HG03460 (cell line): ENCODE results near the gene TEAD4.

ENCODE experiments used
- ATAC-seq: cut with Tn5 transposase; IDR thresholded peaks from one replicate; pipeline ENCODE4 v1.9.1; 2021; ENCODE audit not compliant: unreplicated experiment

Gene TEAD4

DNA sequence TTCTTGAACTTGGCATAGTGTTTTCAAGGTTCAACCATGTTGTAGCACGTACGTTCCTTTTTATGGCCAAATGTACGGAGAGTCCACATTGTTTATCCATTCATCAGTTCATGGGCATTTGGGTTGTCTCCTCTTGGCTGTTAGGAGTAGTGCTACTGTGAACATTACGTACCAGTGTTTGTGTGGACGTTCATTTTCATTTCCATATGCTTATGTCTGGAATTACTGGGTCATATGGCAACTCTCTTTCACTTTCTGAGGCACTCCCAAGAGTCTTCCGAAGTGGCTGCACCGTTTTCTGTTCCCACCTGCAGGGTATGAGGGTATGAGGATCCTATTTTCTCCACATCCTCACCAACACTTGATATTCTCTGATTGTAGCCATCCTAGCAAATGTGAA is 68.9 kb downstream of the TEAD4 start:
- no peak for ATAC-seq

GRCh38 chr12:3030821-3031429 is 71.7 kb downstream of the TEAD4 start:
- ATAC-seq, result no peak

- ATAC-seq, result no peak
These were observed 73.0 kb downstream of the TEAD4 start for GRCh38 chr12:3032161-3032560.

GRCh38 chr12:3032770-3033538 is 73.8 kb downstream of the TEAD4 start:
- no peak for ATAC-seq

GRCh38 chr12:3033539-3033867 is 74.3 kb downstream of the TEAD4 start:
- no peak for ATAC-seq

GRCh38 chr12:3034067-3034750 is 75.0 kb downstream of the TEAD4 start:
- no peak for ATAC-seq

DNA sequence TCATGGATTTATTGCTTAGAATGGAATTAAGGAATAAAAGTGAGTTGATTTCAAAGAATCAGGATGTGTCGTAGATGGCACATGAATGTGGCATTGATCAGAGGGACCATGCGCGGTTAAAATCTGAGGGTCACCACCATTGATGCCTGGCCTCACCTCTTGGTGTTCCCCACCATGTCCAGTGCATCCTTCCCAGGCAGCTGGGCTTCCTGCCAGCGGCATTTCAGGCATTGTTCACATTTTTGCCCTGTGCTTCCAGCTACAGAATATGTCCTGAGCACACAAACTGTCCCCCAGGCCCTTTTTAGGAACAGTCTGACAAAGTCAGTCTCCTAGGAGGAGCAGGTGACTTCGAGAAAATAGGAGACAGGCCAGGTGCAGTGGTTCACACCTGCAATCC is 76.0 kb downstream of the TEAD4 start:
- ATAC-seq, result no peak

GRCh38 chr12:3035815-3036702 is 76.9 kb downstream of the TEAD4 start:
- ATAC-seq, result no peak

DNA sequence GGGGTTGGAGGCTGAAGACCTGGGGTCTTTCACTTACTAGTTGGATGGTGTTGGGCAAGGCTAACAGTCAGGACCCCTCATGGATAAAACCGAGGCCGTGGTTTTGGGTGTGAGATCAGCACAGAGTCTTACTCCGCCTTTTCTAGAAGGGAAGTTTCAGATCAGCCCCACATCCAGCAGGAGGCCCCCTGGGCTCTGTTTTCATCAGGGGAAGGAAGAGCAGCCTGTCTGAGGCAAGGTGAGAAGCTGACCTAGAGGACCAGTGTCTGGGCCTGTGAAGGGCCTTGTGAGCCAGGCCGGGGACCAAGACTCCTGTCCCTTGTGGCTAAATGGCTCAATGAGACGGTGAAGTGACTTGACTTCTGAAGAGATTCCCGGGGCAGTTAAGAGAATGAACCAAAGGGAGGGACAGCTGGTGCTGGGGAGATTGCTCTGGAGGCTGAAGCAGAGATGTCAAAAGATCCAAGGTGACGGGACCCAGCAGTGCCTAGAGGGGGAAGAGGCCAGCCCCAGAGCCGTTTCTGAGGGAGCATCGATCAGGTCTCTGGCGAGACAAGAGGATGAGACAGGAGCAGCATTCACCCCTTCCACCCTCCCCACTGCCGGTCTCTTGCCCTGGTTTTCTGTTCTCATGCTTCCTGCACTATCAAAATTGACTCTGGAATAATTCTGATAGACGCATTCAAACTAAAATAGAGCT is 77.9 kb downstream of the TEAD4 start:
- ATAC-seq, result no peak

- ATAC-seq, result no peak
These were observed 79.0 kb downstream of the TEAD4 start for GRCh38 chr12:3038166-3038565.

DNA sequence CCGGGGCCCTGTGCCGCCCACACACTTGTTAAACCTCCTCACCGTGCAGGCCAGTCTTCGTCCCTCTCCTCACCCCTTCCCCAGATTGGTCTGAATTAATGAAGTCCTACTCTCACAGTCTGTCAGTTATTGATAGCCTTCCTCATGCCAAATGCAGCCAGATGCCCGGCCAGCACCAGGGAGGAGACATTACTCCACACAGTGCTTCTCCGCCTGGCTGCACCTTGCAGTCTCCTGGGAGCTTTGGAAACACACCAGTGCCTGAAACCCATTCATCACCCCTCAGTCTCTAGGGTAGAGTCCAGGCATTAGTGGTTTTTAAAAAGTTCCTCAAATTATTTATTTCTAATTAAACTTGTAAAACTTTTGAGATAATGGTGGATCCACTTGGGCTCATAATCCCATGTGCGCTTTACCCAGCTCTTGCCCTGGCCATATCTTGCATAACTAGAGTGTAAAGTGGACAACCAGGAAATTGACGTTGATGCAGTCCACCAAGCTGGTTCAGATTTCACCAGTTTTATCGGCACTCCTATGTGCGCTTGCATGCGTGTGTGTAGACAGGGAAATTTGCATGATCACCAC is 79.8 kb downstream of the TEAD4 start:
- no peak for ATAC-seq

- ATAC-seq, result no peak
These were observed 80.9 kb downstream of the TEAD4 start for GRCh38 chr12:3040026-3040656.

DNA sequence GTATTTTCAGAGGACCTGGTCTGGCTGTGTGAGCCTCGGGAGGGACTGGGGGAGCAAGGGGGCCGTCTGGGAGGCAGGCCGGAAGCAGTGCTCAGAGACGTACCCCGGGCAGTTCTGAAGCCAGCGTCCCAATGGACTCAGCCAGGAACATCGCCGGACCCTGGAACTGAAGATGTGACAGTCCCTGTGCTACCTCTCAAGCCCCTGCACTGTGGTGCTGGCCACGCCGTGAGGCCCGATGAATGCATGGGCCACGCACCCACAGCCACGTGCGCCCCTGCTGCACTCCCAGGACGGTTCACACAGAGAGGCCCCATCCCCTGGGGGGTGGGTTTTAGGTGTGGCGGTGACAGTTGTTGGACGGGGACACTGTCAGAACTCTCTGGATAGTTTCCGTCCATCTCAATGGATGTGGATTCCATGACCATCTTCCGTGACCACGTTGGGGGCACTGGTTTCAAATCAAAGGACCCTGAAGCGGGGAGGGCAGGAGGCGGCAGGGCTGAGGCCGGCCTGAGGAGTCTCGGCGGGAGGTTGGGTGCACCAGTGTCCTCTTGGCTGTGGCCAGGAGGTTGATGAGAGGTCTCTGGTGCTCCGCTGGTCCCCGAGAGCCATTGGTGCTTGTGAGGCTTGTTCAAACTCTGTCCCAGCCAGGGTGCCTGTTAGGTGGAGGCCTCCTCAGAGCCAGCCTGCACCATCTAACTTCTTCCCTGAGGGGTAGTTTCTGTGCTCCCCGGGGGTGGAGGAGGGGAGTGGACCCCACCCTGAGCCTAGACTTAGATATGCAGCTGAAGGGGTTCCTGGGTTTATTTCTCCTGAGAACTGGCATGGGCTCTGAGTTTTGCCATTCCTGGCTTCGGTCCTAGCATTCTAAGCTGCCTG is 81.7 kb downstream of the TEAD4 start:
- no peak for ATAC-seq

DNA sequence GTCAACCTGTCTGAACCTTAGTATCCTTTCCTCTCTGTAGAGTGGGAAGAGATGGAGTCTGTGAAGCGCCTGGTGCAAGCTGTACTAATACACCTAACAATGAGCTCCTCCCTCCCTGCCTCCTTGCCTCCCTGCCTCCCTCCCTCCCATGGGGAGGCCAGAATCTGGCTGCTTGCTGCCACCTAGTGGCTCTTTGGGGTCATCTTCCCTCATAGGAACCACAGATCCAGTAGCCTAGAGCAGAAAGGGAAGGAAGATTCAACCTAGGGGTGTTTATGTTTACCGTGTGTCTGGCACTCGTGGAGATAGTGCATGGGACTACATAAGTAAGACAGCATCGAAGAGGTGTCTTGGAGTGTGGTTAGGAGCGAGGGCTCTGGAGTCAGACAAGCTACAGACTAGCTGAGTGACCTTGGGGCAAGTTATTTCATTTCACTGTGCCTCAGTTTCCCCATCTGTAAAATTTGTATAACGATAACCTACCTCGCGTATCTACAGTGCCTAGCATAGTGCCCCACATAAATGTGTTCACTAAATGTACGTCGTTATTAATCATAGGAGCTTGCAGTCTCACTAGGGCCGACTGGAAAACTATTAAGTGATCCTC is 82.5 kb downstream of the TEAD4 start:
- ATAC-seq, result no peak

- ATAC-seq, result no peak
These were observed 83.2 kb downstream of the TEAD4 start for GRCh38 chr12:3042394-3042793.

GRCh38 chr12:3042826-3043225 is 83.6 kb downstream of the TEAD4 start:
- no peak for ATAC-seq

DNA sequence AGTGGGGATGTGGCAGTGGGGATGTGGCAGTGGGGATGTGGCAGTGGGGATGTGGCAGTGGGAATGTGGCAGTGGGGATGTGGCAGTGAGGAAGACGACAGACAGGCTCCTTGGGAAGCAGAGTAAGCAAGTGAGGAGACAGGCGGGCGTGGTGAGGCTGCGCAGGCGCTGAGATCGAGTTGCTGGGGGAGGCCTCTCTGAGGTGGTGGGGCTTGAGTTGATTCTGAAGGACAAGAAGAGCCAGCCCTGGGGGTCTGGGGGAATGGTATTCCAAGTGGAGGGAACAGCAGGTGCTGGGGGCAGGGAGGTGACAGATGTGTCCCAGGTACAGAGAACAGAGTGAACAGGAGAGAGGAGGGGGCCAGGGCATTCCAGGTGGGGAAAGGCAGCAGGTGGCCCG is 84.2 kb downstream of the TEAD4 start:
- ATAC-seq, result no peak

GRCh38 chr12:3044141-3044630 is 85.0 kb downstream of the TEAD4 start:
- no peak for ATAC-seq
